GM12874 (cell line): ENCODE results near the gene THSD7B.

Experiments
- TF ChIP-seq, protein P1 (sequence below): IDR thresholded peaks from 2 replicates; pipeline ENCODE4 v1.5.1; 2011; ENCODE audit warnings: low read depth, mild to moderate bottlenecking, control low read depth, low read length, moderate library complexity; ENCODE audit not compliant: insufficient read depth

THSD7B gene

GRCh38 chr2:136985044-136985443, 219.7 kb downstream of the THSD7B start:
- TF ChIP-seq, protein P1, sequence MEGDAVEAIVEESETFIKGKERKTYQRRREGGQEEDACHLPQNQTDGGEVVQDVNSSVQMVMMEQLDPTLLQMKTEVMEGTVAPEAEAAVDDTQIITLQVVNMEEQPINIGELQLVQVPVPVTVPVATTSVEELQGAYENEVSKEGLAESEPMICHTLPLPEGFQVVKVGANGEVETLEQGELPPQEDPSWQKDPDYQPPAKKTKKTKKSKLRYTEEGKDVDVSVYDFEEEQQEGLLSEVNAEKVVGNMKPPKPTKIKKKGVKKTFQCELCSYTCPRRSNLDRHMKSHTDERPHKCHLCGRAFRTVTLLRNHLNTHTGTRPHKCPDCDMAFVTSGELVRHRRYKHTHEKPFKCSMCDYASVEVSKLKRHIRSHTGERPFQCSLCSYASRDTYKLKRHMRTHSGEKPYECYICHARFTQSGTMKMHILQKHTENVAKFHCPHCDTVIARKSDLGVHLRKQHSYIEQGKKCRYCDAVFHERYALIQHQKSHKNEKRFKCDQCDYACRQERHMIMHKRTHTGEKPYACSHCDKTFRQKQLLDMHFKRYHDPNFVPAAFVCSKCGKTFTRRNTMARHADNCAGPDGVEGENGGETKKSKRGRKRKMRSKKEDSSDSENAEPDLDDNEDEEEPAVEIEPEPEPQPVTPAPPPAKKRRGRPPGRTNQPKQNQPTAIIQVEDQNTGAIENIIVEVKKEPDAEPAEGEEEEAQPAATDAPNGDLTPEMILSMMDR: no peak

- TF ChIP-seq, protein P1: no peak
These were observed 221.4 kb downstream of the THSD7B start for GRCh38 chr2:136986605-136987221.

- TF ChIP-seq, protein P1: no peak
These were observed 225.0 kb downstream of the THSD7B start for GRCh38 chr2:136990316-136990715.

- TF ChIP-seq, protein P1: no peak
These were observed 229.4 kb downstream of the THSD7B start for GRCh38 chr2:136994793-136995192.

GRCh38 chr2:136997557-136997956, 232.2 kb downstream of the THSD7B start:
- TF ChIP-seq, protein P1: no peak

- TF ChIP-seq, protein P1: no peak
These were observed 235.5 kb downstream of the THSD7B start for GRCh38 chr2:137000811-137001210.

DNA sequence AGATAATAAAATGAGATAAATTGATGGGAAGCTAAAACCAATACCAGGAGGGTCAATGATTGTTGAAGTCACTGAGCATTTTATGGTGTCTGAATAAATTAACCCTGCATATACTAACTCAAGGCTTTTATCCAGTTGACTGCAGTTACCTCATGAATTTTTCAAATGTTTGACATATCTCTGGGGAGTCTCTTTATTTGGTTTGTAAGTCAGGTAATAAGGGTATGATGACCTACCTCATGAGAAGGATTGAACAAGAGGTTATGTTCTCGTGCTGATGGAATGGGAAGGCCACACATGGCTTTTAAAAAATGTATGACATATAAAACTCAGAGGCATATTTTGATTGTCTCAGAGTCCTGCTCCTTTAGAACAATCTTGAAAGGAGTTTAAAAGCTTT, 237.6 kb downstream of the THSD7B start:
- TF ChIP-seq, protein P1: no peak

DNA sequence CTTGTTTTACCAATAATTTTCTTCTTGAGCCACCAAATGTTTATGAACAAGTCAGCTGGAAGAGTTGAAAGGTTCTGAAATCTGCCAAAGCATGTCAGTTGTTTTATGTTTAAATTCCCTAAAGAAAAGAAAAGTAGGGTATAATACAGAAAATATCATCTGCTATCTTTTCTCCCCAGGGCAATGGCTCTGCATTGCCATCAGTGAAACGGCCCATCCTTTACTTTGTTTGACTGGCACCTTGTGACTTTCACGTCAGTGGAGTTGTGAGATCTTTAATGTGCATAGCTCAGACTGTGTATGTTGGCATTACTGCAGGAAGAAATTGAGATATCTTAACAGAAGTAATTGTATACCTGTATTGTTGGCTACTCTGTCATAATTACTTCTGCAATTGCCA, 239.9 kb downstream of the THSD7B start:
- TF ChIP-seq, protein P1: no peak
